Measurements from ENCODE around the gene FAM180A.

Gene FAM180A

DNA sequence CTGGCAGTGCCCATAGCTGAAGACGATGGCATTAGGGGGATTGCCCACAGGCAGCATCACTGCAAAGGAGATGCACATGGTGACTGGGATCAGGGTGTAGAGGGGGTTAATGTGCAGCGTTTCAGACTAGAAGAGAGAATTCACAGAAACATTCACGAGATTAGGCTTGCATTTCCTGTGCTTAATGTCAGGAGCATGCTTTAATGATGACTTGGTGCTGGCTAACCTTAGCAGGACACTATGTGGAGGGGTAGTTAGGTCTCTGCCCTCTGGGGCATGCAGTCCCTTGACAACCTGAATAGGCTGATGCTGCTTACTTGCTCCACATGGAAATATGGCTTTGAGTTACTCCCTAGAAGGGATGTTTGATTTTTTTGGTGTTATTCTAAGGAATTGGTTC, 64.5 kb downstream of the FAM180A start:
- no peak for DNase-seq (ENCODE audit: low read depth in 2 of 2)

DNA sequence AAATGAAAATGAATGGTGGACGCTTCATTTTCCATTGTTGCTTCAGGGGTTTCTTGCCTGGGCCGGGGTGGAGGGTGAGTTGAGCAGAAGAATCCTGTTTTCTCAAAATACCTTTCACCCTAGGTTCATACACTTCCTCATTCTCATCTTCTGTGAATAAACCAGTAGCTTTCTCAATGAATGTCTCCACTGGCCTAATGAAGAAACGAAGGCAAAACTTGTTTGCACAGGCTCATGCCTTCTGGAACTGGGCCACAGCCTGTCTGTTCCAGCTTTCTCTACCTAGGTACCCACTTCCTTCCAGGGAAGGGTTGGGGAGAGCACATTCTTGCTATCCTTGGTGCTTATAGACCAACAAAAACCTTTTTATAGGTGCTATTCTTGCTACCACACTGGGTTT, 65.0 kb downstream of the FAM180A start:
- no peak for DNase-seq (ENCODE audit: low read depth in 2 of 2)

- DNase-seq (ENCODE audit: low read depth in 2 of 2) = no peak
Observed at GRCh38 chr7:135682191-135682590, 66.4 kb downstream of the FAM180A start.

DNA sequence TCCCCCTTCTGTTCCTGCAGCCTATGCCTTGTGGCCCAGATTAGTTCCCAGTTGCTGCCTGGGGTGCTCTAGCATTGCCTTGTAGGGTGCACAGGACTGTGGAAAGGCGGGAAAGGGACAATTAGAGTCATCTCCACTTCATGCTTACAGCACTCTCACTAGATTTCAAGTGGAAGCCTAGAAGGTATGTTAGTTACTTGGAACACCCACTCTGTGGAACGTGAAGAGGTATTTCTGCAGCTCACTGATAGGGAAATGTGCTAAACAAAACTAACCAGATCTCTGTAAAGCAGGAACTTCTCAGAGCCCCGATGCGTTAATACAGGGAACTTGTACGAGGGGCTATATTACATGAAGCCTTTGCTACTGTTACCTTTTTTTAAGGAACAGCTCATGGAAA, 66.9 kb downstream of the FAM180A start:
- DNase-seq (ENCODE audit: low read depth in 2 of 2) = no peak

All from stimulated activated CD8-positive, alpha-beta memory T cell treated with anti-CD3 and anti-CD28 coated beads, Interleukin-2, amount 100 ng/mL, for 48 hours (primary cell).